Hypothalamus (tissue), 51 donors: Measurements from ENCODE around the gene NR2C1.
"Not testable (repeated sequence)": the region's sequence is repeated elsewhere in the genome, so short reads cannot be mapped to it uniquely, and the experiment has no call there.

Source experiments
- DNase-seq, 51 donors: peaks; one replicate each; lab custom pipeline; 2025; lab: John Stamatoyannopoulos, UW

The NR2C1 gene

DNA sequence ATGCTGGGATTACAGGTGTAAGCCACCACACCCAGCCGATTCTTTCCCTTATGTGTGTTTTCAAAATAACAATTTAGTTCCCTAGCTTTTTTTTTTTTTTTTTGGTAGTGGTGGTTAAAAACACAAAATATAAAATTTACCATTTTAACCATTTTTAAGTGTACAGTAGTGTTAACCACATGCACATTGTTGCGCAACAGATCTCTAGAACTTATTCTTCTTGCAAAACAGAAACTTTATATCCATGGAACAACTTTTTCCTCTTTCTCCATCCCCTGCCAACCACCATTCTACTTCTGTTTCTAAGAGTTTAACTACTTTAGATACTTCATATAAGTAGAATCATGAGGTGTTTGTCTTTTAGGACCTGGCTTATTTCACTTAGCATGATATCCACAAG is 68.8 kb downstream of the NR2C1 start:
- no peak for DNase-seq

DNA sequence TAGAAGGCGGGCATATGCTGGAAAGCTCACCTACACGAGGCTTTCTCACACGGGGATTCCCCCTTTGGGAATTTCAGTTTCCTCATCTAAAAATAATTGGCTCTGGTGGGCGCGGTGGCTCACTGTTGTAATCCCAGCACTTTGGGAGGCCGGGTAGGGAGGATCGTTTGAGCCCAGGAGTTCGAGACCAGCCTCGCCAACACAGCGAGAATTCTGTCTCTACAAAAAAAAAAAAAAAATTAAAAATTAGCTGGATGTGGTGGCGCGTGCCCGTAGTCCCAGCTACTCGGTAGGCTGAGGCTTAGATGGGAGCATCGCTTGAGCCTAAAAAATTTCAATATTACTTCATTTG is 69.5 kb downstream of the NR2C1 start:
- DNase-seq, result no peak

DNA sequence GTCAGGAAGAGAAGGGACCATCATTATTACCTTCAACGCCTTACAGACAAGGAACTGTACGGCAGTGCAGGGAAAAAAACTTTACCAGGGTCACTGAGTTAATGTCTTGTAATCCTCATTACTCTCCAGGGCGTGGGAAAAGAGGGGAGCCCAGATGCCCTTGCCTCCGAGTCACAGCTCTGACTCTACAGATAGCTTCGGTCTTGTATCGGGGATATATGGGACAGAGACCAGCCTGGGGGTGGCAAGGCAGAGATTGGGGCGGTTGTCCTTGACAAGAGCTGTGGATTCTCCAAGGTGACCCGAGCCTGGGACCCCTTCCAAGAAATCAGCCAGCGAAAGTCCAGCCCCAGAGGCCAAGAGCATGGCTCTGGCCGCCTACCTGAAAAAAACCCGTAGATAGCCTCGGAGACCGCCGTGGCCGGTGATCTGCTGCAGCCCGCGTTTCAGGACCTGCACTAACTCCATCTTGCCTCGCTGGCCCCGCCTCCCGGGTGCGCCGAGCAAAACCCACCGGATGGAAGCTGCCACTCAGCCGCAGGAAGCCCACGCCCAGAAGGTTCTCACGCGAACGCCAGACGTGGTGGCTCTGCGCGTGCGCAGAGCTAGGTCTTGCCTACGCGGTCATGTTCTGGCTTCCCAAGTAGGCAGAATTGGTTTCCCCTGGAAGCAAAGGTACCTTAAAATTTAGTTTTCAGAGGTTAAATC is 70.1 kb downstream of the NR2C1 start, which contains the start of gene NDUFA12:
Gene NDUFA12 (minus strand): TSS at position 485 of the 708 bp plus-strand sequence. CDS start 17 bp downstream, at position 468.
- DNase-seq, result peak; percentile 72 to 96 (median 90)

DNA sequence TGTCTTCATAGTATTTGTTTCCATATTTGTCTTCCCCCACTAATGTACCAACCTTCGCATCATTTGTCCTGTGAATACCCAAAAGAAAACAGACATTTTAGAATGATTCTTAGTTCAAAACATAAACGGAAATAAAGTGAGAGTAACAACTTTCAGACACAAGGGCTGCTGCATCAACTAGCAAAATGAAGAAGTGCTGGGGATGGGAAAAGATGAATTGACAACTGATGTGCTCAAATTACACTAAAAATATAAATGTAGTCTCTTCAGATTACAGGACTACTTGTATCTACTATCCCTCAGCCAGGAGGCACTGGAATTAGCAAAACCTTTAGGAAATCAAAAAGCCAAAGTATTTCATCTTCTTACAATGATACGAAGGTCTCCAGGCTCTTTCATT is 70.7 kb downstream of the NR2C1 start:
- no peak for DNase-seq

DNA sequence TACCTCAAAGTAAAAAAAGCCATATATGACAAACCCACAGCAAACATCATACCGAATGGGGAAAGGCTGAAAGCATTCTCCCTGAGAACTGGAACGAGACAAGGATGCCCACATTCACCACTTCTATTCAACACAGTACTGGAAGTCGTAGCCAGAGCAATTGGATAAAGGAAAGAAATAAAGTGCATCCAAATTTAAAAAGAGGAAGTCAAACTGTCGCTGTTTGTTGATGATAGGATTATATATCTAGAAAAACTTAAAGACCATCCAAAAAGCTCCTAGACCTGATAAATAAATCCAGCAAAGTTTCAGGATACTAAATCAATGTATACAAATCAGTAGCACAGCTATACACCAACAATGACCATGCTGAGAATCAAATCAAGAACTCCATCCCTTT is 75.1 kb downstream of the NR2C1 start:
- no peak for DNase-seq

DNA sequence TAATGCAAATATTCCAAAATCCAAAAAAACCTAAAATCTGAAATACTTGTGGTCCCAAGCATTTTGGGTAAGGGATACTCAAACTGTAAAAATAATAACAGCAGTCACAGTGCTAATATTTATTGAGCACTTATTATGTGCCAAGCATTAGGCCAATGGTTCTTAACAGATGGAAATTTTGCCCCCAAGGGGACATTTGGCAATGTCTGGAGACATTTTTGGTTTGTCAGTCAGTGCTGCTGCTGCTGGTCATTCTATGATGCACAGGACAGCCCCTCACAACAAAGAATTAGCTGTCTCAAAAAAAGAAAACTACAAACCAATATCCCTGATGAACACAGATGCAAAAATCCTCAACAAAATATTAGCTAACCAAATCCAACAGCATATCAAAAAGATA is 75.7 kb downstream of the NR2C1 start:
- DNase-seq, result no peak

DNA sequence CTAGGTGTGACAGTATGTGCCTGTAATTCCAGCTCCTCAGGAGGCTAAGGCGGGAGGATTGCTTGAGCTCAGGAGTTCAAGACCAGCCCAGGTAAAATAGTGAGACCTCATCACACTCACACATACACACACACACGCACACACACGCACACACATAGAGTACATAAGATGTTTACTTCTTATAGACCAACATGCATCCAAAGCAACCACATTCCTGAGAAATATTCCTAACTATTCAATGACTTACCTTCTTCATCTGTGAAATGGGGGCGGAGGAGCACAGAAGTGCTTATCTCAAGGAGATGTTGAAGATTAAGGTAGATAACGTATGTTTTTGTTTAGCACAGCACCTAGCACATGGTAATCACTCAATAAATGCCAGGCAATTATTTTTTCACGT is 76.4 kb downstream of the NR2C1 start:
- DNase-seq, result no peak

DNA sequence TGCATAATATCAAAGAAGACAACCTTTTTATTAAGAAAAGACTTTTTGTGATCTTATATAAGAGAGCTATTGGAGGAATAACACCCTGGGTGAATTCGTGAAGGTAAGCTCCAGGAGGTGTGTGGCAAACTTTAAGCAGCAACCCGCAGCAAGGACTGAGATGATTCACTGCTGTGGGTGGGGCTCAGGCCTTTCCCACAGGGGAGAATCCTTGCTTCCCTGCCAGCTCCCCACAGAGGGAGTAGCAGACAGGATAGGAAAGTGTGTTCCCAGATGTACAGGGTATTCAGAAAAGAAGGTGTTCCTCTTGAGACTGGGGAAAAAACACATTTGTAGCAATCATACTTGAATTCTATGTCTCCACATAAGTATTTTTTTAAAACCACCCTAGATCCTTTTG is 79.1 kb downstream of the NR2C1 start:
- DNase-seq, result peak in 1 of 51 donors; percentile 4

DNA sequence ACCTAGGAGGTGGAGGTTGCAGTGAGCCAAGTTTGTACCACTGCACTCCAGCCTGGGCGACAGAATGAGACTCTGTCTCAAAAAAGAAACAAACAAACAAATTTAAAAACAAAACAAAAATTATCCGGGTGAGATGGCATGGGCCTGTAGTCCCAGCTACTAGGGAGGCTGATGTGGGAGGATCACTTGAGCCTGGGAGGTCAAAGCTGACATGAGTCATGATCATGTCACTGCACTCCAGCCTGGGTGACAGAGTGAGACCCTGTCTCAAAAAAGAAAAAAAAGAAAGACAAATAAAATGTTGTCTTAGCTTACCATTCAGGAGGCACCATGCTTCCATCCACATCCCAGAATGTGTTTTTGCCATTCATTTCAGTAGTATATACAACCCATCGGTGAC is 79.6 kb downstream of the NR2C1 start:
- DNase-seq, result not testable (repeated sequence)

DNA sequence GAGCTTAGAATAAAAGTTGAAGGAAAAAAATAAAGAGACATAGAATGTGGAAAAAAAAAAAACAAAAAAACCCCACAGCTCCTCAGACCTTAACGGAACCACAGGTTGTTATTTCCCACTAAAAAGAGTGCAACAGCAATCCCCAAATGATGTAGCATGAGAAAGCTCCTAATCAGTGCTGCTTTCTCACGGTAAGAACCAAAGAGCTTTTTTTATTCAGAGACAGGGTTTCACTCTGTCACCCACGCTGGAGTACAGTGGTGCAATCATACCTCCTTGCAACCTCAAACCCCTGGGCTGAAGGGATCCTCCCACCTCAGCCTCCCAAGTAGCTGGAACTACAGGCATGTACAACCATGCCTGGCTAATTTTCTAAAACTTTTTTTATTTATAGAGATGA is 83.2 kb downstream of the NR2C1 start:
- no peak for DNase-seq

DNA sequence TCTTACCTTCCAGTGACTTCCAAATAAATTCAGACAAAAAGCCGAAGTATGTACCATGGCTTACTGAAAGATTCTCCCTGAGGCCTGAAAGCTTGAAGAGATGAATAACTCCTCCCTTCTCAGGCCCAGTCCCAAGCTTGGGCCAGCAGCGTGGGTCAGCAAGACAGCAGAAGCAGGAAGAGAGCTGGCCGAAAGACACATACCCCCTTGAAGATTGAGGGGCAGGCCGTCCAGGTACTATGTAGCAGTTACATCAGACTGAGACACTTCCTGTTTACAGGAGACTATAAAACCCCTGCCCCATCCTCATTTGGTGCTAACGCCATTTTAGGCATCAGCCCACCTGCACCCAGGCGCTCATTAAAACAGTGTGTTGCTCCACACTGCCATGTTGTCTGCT is 84.9 kb downstream of the NR2C1 start:
- DNase-seq, result no peak

DNA sequence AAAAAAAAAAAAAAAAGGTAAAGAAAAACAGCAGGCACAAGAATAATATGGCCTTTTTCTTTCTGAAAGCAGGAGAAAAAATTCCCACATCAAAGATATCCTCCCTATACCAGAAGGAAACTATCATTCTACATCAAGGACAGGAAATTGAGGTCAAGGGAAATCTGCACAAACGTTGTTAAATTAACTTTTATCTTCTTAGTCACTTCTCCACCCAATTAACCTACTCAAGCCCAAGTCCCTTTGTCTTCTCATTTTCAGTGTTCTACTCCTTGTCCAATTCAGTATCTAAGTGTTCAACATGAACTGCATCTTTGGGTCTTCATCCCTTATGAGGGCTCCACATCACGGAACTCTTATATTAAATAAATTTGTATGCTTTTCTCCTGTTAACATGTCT is 85.6 kb downstream of the NR2C1 start:
- DNase-seq, result no peak

DNA sequence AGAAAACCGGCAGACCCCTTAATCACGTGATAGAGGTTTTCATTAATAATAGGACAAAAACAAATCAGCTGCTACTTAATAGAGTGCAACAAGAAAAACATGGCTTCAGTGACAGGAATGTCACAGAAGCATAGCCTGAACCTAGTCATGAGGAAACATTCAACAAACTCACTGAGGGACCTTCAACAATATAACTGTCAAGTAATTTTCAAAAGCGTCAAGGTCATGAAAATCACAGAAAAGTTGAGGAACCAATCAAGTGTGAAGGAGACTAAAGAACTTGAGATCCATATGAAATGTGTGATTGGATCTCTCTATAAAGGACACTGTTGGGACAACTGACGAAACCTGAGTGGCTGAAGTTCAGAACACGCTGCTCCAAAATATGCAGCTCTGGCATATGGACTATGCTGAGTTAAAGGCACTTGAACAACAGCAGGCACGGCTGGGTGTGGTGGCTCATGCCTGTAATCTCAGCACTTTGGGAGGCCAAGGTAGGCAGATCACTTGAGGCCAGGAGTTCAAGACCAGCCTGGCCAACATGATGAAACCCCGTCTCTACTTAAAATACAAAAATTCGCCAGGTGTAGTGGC is 86.2 kb downstream of the NR2C1 start:
- no peak for DNase-seq

DNA sequence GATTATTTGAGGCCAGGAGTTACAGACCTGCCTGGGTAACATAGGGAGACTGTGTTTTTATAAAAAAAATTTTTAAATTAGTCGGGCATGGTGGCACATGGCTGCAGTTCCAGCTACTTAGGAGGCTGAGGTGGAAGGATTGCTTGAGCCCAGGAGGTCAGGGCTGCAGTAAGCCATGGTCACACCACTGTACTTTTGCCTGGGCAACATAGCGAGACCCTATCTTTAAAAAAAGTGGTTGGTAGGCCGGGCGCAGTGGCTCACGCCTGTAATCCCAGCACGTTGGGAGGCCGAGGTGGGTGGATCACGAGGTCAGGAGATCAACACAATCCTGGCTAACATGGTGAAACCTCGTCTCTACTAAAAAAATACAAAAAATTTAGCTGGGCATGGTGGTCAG is 88.3 kb downstream of the NR2C1 start:
- not testable (repeated sequence) for DNase-seq

DNA sequence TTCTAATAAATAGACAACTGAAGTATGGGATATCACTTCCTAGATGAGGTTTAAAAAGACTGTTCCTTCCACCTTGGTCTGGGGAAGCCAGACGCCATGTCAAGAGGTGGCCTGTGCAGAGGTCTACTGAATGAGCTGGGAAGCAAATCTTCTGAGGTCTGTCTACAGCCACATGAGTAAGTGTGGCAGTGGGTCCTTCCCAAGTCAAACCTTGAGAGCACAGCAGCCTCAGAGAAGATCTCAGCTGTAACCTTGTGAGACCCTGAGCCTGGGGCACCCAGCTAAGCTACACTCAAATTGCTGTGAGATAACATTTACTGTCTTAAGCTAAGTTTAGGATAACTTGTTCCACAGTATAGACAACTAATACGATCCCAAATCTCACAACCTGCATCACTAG is 90.1 kb downstream of the NR2C1 start:
- no peak for DNase-seq

DNA sequence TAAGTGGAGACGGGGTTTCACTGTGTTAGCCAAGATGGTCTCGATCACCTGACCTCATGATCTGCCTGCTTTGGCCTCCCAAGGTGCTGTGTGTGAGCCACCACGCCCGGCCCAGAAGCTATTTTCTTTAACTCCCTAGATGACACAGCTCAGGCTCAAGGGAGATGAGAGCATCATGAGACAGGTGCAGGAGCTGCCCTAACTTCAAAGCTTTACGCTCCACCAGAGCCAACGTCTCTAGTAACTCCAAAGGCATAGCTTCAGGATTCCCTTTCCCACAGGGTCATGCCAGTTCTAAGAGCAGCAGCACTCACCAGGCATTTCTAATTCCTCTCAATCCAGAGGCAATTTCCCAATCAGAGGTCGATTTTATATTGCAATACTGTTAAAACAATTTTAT is 91.0 kb downstream of the NR2C1 start:
- no peak for DNase-seq

DNA sequence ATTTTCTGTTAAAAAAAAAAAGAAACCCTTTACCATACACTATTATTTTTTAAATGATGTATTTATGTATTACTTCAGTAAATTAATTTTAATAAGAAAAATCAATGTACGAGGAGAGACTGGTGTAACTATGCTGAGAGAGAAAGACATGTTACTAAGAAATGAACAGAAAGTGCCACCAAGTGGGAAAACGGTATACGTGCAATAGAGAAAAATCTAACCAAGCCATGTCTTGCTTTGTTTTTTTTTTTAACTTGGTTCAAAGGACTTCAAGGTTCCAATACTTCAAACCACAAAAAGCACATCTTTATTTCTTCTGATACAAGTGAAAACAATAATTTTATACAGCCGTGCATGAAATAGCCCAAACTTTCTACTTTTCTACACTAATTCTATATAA is 92.8 kb downstream of the NR2C1 start:
- DNase-seq, result peak in 1 of 51 donors; percentile 3

DNA sequence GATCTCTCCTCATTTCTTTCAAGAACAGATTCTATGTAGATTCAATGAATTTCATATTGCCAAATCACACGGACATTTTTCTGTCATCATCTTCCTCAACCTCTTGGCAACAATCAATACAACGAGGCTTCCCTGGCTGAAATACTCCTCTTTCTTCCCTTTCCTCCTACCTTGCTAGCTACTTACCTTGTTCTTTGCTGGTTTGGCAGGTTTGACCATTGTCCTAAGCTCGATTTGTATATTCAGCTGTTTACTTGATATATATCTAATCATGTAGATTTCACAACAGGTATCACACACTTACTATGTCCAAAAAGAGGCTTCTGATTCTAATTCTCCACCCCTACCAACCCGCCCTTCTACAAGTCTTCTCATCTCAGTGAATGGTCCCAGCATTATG is 93.5 kb downstream of the NR2C1 start:
- DNase-seq, result no peak

DNA sequence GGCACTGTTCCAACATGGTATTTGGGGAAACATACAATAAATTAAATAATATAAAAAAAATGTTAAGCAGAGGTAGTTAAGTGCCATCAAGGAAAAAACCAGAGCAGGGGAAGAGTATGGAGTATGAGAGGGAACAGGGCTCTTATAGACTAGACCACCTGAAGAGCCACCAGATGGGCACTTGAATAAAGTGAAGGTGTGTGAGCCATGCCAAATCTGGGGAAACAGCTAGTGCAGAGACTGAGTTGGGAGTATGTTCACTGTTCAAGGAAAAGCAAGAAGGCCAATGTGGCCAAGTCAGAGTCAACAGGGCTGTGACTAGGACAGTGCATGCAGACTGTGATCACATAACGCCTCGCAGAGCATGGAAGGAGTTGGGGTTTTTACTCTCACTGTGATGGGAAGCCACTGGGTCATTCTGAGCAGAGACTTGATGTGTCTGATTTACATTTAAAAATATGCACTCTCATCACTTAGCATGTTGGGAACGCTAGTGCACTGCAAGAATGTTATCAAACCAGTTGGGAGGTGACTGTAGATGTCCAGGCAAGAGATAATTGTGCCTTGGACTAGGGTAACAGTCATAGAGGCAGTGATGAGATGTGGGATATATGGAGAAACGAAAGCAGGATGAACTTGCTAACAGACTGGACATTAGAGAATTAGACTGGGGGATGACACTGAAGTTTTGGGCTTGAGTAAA is 95.5 kb downstream of the NR2C1 start:
- DNase-seq, result no peak

DNA sequence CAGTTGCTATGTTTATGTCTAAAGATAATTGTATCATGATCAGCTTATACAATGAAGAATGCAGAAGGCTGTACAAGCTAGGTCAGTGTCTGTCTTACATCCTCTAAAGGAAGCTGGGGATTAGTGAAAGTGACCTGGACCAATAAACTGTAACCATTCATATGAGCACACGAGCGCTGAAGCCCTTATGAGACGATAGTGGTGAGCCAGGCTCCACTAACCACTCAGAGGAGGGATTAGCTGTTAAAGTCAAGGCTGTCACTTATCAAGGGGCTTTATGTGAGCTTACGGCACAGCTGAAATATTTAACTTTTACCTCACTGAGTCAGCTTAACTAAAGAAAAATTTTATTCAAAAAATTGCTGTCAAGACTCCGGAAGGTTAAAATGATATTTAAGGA is 100.2 kb downstream of the NR2C1 start:
- no peak for DNase-seq

DNA sequence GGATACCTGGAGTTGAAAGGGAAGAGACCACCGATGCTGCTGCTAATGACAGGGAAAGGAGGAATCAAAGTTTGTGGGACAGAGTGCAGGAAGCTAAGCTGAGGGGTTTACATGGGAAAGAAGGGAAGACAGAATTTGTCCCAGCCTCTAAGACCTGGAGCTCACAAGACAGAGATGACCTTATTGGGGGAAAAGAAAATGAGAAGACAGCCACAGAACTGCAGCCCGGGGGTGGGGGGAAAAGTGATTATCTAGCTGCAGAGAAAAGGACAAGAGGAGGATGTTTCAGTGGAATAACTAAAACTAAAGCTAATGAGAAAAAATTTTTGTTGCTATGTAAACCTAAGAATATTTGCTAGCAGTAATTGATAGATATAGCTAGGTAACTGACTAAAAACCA is 100.6 kb downstream of the NR2C1 start:
- no peak for DNase-seq

DNA sequence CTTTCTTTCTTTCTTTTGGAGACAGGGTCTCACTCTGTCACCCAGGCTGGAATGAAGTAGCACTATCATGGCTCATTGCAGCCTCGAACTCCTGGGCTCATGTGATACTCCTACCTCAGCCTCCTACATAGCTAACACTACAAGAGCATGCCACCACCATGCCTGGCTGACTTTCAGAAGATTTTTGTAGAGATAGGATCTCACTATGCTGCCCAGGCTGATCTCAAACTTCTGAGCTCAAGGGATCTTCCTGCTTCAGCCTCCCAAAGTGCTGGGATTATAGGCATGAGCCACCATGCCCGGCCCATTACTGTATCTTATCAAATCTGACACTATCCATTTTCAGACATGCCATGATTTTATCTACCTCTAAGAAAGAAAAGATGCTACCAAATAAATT is 101.5 kb downstream of the NR2C1 start:
- no peak for DNase-seq
